ES-I3 (cell line): ENCODE results near the gene RAI1.

ENCODE experiments used
- H3K36me3 ChIP-seq: 2 replicates; pipeline ENCODE4 v1.6.1; 2013; ENCODE audit warnings: mild to moderate bottlenecking, low read length, control low read depth, moderate library complexity; ENCODE audit not compliant: insufficient read depth
- H3K4me1 ChIP-seq: 2 replicates; pipeline ENCODE4 v1.6.1; 2013; ENCODE audit warnings: mild to moderate bottlenecking, control low read depth, low read length; ENCODE audit not compliant: insufficient read depth
- H3K9ac ChIP-seq: 2 replicates; pipeline ENCODE4 v1.6.1; 2013; ENCODE audit warnings: low read depth, mild to moderate bottlenecking, low read length, moderate library complexity
- H3K9me3 ChIP-seq: 2 replicates; pipeline ENCODE4 v1.6.1; 2013; ENCODE audit warnings: mild to moderate bottlenecking, low read length, moderate library complexity; ENCODE audit not compliant: control insufficient read depth, insufficient read depth

Gene RAI1

DNA sequence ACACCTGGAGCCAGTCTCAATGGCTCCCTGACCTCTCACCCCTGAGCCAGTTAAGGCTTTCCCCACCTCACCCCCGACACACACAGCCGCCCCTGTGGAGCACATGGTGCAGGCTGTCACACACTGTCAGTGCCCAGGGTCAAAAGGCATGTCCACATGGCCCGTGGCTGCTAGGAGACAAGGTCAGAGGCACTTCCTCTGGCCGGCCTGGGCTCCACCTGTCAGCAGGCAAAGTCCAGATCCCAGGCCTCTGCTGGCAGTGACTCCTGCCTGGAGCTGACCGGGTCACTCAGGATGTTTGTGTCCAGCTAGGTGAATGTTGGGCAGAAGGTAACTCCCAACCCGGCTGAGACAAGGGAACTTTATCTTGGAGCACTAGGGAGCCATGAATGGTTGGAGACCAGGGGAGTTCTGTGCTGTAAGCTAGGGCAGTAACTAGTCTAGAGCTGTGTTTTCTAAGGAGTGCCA is 149.5 kb downstream of the RAI1 start:
- no peaks in the 10 kb centered on the region for H3K9me3 ChIP-seq
- H3K9ac ChIP-seq: no peak overlapping the region
- no peaks in the 10 kb centered on the region for H3K36me3 ChIP-seq
- peaks cover 8% of the 10 kb centered on the region for H3K4me1 ChIP-seq

DNA sequence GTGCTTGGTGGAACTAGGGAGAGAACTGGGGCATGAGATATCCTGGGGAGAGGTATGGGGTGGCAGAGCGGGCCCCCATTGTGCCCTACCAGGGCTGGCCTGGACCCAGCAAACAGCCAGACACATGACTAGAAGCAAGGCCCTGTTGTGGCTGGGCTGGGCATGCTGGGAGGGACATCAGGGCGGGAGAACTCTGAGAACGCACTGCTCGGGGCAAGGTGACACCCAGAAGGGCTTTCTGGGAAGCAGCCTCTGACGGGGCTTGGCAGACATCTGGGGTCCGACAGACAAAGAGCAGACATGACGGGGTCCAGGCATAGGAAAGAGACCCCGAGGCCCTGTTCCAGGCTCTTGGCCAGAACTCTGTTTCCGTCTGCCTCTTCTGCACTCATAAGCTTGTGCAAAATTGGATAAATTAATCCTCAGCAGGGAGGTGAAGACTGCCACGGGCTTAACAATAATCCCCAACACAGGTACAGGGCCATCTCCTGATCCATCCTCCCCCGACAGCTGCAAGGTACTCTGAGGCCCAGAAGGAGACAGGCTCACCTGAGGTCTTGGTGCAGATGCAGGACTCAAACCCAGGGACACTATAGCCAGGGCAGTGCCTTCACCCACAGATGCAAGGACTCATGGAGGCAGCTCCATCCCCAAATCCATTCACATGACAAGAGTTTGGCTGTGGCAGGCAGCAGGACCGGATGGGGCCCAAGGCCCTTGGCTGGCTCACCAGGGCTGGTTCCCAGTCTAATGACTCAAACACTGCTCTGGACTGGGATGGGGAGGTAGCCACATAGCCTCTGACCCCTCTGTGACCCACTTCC is 150.2 kb downstream of the RAI1 start:
- Histone ChIP-seq H3K9ac (no peak overlapping the region), H3K9me3 (no peaks in the 10 kb centered on the region), H3K36me3 (no peaks in the 10 kb centered on the region), H3K4me1 (peaks cover 7% of the 10 kb centered on the region)

DNA sequence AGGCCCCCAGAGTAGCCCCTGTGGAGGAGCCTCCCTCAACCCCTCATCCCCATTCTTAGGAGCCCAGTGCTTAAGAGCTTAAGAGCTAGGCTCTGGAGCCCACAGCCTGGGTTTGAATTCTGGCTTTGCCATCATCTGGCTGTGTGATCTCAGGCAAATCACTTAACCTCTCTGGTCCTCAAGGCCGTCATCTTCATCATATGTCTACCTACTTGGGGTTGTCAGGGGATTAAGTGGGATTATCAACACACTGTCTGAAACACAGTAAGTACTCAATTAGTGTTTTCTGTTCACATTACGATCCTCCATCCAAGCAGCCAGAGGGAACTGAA is 150.7 kb downstream of the RAI1 start:
- H3K36me3 ChIP-seq: no peaks in the 10 kb centered on the region

DNA sequence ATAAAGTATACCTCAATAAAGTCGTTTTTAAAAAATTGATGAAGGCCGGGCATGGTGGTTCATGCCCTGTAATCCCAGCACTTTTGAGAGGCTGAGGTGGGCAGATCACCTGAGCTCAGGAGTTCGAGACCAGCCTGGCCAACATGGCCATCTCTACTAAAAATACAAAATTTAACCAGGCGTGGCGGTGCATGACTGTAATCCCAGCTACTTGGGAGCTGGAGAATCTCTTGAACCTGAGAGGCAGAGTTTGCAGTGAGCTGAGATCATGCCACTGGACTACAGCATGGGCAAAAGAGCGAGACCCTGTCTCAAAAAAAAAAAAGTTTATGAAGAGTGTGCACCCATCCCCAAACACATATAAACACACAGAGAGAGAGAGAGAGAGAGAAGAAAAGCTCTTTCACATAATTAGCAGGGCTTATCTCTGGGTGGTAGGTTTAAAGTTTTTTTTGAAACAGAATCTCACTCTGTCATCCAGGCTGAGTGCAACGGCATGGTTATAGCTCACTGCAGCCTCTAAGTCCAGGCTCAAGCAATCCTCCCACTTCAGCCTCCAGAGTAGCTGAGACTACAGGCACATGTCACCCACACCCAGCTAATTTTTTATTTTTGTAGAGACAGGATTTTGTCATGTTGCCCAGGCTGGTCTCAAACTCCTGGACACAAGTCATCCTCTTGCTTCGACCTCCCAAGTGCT is 152.6 kb downstream of the RAI1 start:
- no peaks in the 10 kb centered on the region for H3K9me3 ChIP-seq
- H3K9ac ChIP-seq: no peak overlapping the region
- H3K4me1 ChIP-seq: peaks cover 23% of the 10 kb centered on the region
- H3K36me3 ChIP-seq: no peaks in the 10 kb centered on the region

More for the DNA sequence above, 150.7 kb downstream of the RAI1 start:
- peaks cover 7% of the 10 kb centered on the region for H3K4me1 ChIP-seq
- H3K9ac ChIP-seq: no peak overlapping the region
- H3K9me3 ChIP-seq: no peaks in the 10 kb centered on the region

DNA sequence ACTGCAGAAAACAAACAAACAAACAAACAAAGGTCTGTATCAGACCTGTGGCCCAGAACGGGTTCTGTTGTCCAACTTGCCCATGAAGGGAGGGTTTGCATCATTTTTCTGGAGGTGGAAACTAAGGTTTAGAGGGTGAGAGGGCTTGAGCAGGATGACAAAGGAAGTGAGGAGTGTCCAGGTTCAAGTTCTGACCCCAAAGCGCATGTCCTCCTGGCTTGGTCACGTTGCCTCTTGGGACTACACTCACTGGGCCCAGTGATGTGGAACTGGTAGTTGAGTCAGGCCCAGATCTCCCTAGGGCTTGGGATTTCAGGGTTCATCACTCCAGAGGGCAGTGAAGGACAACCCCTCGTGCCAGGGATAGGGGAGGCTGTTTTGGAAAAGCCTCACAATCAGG is 153.7 kb downstream of the RAI1 start:
- no peaks in the 10 kb centered on the region for H3K36me3 ChIP-seq
- H3K9ac ChIP-seq: no peak overlapping the region
- no peaks in the 10 kb centered on the region for H3K9me3 ChIP-seq
- peaks cover 32% of the 10 kb centered on the region for H3K4me1 ChIP-seq

DNA sequence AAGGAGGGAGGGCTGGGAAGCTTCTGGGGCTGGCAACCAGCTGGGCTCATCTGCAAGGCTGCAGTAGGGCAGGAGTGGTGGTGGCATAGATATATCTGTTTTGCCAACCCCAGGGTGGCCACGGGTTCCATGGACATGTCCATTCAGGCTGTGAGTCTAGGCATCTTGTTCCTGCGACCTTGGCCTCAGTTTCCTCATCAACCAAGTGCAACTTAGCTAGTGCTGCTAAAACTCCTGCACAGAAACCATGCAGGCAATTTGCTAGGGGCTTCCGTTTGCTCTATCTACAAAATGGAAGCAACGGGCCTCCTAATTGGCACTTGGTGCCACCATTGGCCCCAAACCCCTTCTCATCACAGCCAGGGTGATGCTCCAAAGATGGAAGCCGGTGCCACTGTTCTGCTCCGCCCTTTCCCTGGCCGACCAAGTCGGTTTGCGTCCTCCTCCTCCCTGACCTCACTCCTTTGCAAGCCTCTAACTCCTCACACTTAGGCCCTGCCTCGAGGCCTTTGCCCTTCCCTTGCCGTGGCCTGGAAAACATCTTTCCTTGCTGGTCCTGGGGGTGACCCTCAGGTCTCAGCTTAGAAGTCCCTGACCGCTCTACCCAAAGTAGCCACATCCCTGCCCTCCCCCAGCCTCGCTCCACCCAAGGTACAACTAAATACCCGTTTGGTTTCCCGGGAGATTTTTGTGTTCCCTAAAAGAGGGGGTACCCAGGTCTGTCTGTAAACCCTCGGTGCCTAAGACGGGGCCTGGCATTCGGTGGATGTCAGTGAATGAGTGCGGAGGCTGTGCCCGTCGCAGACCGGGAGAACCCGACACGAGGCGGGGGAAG is 154.4 kb downstream of the RAI1 start:
- Histone ChIP-seq H3K9ac (peak overlapping the region; percentile 72; the same call in 1 of the 2 replicates), H3K9me3 (no peaks in the 10 kb centered on the region), H3K4me1 (peaks cover 32% of the 10 kb centered on the region), H3K36me3 (no peaks in the 10 kb centered on the region)

DNA sequence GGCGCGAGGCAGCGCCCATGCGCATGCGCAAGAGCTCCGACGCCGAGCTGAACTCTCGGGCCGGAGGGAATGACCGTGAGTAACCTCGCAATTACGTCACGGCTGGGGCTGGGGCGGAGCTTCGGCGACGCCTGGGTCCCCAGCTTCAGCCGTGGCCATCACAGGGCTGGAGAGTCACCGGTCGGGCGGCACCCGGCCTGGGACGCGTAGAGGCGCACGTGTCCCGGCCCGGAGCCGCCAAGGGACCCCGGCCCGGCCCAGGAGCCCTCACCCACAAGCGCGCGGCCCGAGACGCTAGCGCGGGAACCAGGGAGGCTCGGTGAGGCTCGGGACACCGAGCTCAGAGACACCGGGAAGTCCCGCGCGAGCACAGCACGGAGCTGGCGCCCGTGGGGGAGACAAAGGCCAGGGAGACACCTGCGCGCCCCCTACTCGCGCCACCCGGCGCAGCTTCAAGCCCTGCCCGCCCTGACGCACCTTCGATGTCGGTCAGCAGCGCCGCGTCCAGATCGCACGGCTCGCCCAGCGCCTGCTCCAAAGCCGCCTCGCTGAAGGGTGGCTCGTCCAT is 155.1 kb downstream of the RAI1 start:
- peaks cover 39% of the 10 kb centered on the region for H3K4me1 ChIP-seq
- H3K36me3 ChIP-seq: no peaks in the 10 kb centered on the region
- H3K9me3 ChIP-seq: no peaks in the 10 kb centered on the region
- H3K9ac ChIP-seq: peak overlapping the region; percentile 72

DNA sequence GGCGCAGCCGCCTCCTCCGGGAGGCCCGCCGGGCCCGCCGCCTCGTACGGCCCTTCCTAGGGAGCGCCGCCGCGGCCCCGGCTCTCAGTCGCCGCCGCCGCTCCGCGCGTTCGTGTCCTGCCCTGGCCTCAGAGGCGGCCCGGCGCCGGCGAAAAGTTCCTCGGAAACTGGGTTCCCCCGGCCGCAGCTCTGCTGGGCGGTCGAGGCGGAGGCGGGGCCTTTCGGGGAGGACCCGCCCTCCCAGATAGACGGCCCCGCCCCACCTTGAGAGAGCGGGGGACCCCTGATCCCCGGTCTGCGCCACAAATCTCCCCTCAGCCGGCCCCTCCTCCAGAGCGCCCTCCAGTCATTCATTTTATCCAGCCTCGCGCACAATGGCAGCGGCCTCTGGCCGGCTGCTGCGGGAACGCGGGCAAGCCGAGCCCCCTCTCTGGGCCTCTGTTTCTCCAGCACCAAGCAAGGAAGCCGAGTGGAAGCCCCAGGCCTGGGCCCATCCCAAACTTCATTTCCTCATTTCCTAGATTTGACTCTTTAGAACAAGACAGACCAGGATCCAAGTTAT is 155.6 kb downstream of the RAI1 start, which contains the start of gene SREBF1:
Gene SREBF1 (minus strand): TSS at position 169 of the 562 bp plus-strand sequence. CDS start 169 bp downstream, outside the sequence.
- H3K4me1 ChIP-seq: peaks cover 45% of the 10 kb centered on the region
- no peaks in the 10 kb centered on the region for H3K9me3 ChIP-seq
- peak within 1 kb of the TSS; percentile 72 for H3K9ac ChIP-seq
- H3K36me3 ChIP-seq: no peaks in the 10 kb centered on the region

DNA sequence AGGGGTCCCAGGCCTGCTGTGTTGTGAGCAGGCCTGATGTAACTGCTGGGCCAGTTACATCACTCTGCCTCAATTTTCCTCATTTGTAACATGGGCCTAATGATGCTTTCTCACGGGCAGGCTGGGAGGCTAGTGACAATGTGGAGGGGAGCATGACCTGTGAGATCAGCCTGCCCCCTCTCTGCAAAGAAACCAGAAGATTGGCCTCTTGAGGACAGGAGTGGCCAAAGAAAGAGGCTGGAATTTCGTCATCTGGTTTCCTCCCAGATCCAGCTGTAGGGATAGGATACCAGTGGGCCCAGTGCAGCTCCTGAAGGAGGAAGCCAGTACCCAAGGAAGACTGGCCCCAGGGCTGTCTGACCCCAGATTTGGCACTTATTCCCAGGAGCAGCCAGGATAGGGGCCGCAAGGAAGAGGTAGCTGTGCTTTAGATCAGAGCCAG is 156.1 kb downstream of the RAI1 start:
- Histone ChIP-seq H3K9me3 (no peaks in the 10 kb centered on the region), H3K4me1 (peaks cover 45% of the 10 kb centered on the region), H3K9ac (peak overlapping the region; percentile 72), H3K36me3 (no peaks in the 10 kb centered on the region)

DNA sequence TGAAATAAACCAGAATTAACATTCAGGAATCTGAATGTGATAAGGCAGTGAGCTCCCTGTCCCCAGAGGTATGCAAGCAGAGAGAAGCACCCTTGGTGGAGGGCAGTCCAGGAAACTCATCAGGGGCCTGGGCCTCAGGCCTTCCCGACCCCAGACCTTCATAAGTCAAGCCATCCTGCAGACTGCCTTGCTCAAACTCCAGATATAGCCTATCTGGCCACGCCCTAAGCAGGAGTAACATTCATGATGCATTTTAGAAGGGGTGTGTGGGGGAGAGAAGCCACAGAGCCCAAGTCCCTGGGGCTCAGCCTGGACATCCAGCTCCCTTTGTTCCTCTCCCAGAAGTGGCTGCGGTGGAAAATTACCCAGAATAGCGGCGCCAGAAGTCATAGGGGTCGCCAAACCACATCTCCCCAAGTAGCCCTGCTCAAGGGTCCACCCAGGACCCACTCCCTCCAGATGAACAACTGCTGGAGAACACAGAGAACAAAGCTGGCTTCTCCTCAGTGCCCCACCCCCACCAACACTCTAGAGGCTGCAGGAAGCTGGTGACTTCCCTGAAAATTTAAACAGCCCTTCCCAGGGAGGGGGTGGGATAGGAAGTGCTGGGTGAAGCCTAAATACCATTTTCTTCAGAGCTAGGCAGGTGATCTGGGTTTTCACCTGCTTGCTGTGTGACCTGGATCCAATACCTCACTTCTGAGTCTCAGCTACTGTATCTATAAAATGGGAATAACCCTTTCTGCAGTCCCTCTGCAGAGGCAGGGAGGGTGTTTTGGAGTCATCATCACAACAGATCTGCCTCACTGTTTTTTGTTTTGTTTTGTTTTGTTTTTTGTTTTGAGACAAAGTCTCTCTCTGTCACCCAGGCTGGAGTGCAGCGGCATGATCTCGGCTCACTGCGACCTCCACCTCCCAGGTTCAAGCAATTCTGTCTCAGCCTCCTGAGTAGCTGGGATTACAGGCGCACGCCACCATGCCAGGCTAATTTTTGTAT is 157.0 kb downstream of the RAI1 start:
- Histone ChIP-seq H3K9me3 (no peaks in the 10 kb centered on the region), H3K4me1 (peaks cover 45% of the 10 kb centered on the region), H3K9ac (peak overlapping the region; percentile 72), H3K36me3 (no peaks in the 10 kb centered on the region)

DNA sequence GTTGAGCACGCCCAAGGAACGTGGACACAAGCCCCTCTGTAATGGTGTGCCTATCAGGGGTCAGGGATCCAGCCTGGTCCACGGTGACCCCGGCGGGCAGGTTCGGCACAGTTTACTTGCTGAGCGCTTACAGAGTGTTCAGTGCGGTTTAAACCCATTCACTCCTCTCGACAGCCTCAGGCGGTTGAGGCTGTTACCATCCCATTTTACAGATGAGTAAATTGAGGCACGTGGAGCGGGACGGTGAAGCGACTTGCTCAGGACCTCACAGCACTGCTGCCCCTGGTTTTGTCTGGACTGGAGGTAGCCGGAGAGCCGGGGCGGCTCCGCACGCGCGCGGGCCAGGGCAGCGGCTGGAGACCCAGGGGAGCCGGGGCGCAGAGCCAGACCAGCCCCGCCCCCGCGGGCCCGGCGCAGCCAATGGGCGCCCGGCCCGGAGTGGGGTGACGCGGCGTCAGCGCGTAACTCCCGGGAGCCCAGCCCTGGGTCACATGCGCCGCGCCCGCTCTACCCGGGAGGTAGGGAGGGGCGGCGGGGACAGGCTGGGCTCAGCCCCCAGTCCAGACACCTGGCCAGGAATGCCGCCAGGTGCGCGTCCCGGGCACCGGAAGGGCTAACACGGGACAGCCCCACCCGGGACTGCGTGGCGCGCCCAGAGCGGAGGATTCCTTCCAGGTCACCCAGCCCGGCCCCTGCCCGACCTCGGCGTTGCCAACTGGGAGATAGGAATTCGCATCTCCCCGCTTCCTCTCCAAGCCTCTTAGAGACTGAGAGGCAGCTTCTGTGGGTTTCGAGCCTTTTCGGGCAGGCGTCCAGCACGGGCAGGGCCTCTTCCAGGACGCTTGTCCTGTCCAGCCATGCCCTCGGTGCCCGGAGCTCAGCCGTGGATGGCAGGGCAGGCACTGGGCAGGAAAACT is 158.8 kb downstream of the RAI1 start:
- Histone ChIP-seq H3K9me3 (no peaks in the 10 kb centered on the region), H3K4me1 (peaks cover 43% of the 10 kb centered on the region), H3K9ac (peak overlapping the region; percentile 66), H3K36me3 (no peaks in the 10 kb centered on the region)
